ENCODE measurements around the gene ANTXR1. TPM values are rescaled to one million over a fixed set of nuclear protein-coding genes. Genes with fewer than 3 reads are reported as not detected.

Gene ANTXR1
- total and polyA plus RNA-seq, 2 experiments from 2014 or later: 29.1 to 34.7 TPM

DNA sequence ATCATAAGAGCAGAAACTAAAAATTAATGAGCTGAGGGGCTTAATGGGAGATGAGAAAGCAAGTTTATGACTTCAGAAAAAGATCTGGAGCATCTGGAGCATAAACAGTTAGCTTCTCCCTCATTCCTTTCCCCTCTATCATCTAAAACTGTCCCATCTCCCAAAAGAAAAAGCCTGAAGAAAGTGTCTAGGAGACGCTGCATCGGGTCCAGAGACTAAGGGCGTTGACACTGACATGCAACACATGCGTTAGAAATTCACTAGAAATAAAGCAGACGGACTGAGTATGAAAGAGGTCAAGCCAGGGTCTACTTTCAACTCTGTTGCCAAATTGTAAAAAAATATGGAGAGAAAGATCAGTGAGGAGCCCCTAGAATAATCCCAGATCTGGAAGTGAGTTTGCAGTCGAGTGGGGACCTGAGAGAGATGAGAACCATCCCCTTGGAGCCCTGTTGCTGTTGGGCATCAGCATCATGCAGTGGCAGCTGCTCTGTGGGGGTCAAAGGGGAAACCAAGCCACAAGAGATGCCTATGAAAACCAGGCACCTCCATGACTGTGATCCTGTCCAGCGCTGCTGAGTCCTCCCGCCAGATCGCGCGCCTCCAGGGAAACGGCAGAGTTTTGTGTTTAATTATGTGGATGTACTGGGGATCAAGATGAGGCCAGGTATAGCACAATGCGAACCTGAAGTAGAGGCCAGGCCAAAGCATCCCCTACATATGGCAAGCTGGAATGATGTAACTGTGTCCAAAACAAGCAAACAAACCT is 13.9 kb downstream of the ANTXR1 start:
- Histone ChIP-seq H3K4me1 (ENCODE audit: insufficient read depth) (no peaks in the 10 kb centered on the region), H2AFZ (no peak overlapping the region), H3K4me2 (no peak overlapping the region), H4K20me1 (ENCODE audit: insufficient read depth, poor library complexity, severe bottlenecking) (peaks cover 4% of the 10 kb centered on the region), H3K27ac (no peak overlapping the region), H3K27me3 (no peaks in the 10 kb centered on the region), H3K9me3 (ENCODE audit: low read depth) (no peaks in the 10 kb centered on the region), H3K9me2 (replicated peaks; ENCODE audit: insufficient read depth) (no peaks in the 10 kb centered on the region), H3K4me3 (no peak overlapping the region), H3K79me2 (peaks cover 53% of the 10 kb centered on the region), H3K36me3 (replicated peaks; ENCODE audit: insufficient read depth, low read depth) (no peaks in the 10 kb centered on the region)
- no peak for TF ChIP-seq EZH2 (IDR thresholded peaks at IDR 0.05; ENCODE audit: borderline replicate concordance)
- TF ChIP-seq CTCF (IDR thresholded peaks at IDR 0.05; ENCODE audit: poor library complexity): no peak
- TF ChIP-seq EZH2phosphoT487 (IDR thresholded peaks at IDR 0.05; ENCODE audit: low read depth, severe bottlenecking, unreplicated experiment): no peak
- DNase-seq (ENCODE audit: low spot score): no peak
- 82% methylated on average over 13 of the region's 13 CpGs for WGBS (ENCODE audit: low lambda C conversion rate, missing lambda C conversion rate)

GRCh38 chr2:69030800-69031428 is 17.9 kb downstream of the ANTXR1 start:
- Histone ChIP-seq H3K9me3 (ENCODE audit: low read depth) (no peaks in the 10 kb centered on the region), H3K27me3 (no peaks in the 10 kb centered on the region), H3K36me3 (replicated peaks; ENCODE audit: insufficient read depth, low read depth) (no peaks in the 10 kb centered on the region), H3K9me2 (replicated peaks; ENCODE audit: insufficient read depth) (no peaks in the 10 kb centered on the region), H3K4me3 (no peak overlapping the region), H2AFZ (no peak overlapping the region), H4K20me1 (ENCODE audit: insufficient read depth, poor library complexity, severe bottlenecking) (no peaks in the 10 kb centered on the region), H3K4me1 (ENCODE audit: insufficient read depth) (no peaks in the 10 kb centered on the region), H3K4me2 (no peak overlapping the region), H3K27ac (no peak overlapping the region), H3K79me2 (peaks cover 46% of the 10 kb centered on the region)
- TF ChIP-seq EZH2phosphoT487 (IDR thresholded peaks at IDR 0.05; ENCODE audit: low read depth, severe bottlenecking, unreplicated experiment): no peak
- TF ChIP-seq CTCF (IDR thresholded peaks at IDR 0.05; ENCODE audit: poor library complexity): no peak
- no peak for TF ChIP-seq EZH2 (IDR thresholded peaks at IDR 0.05; ENCODE audit: borderline replicate concordance)
- WGBS (ENCODE audit: low lambda C conversion rate, missing lambda C conversion rate): 86% methylated on average over 6 of the region's 6 CpGs
- DNase-seq (ENCODE audit: low spot score): no peak

- H3K4me1 ChIP-seq (ENCODE audit: insufficient read depth): no peaks in the 10 kb centered on the region
- no peaks in the 10 kb centered on the region for H4K20me1 ChIP-seq (ENCODE audit: insufficient read depth, poor library complexity, severe bottlenecking)
- no peak overlapping the region for H3K4me2 ChIP-seq
- H2AFZ ChIP-seq: no peak overlapping the region
- no peak for TF ChIP-seq CTCF (IDR thresholded peaks at IDR 0.05; ENCODE audit: poor library complexity)
- no peaks in the 10 kb centered on the region for H3K36me3 ChIP-seq (replicated peaks; ENCODE audit: insufficient read depth, low read depth)
- peaks cover 47% of the 10 kb centered on the region for H3K79me2 ChIP-seq
- no peaks in the 10 kb centered on the region for H3K9me3 ChIP-seq (ENCODE audit: low read depth)
- no peak overlapping the region for H3K27ac ChIP-seq
- no peak for DNase-seq (ENCODE audit: low spot score)
- 82% methylated on average over 1 of the region's 1 CpG for WGBS (ENCODE audit: low lambda C conversion rate, missing lambda C conversion rate)
- no peaks in the 10 kb centered on the region for H3K27me3 ChIP-seq
- no peak overlapping the region for H3K4me3 ChIP-seq
- H3K9me2 ChIP-seq (replicated peaks; ENCODE audit: insufficient read depth): no peaks in the 10 kb centered on the region
These were observed 18.5 kb downstream of the ANTXR1 start for GRCh38 chr2:69031466-69031865.

All from hepatocyte (in vitro differentiated cells).